GM18907 (cell line): ENCODE data around the gene PLPP4.

Experiments
- ATAC-seq: cut with Tn5 transposase; IDR thresholded peaks from one replicate; pipeline ENCODE4 v1.9.1; 2021; ENCODE audit warnings: mild to moderate bottlenecking, moderate library complexity; ENCODE audit not compliant: unreplicated experiment

PLPP4 gene

GRCh38 chr10:120572307-120572706, 115.3 kb downstream of the PLPP4 start:
- ATAC-seq = no peak

GRCh38 chr10:120573355-120573754, 116.3 kb downstream of the PLPP4 start:
- ATAC-seq = no peak

GRCh38 chr10:120574981-120575380, 118.0 kb downstream of the PLPP4 start:
- ATAC-seq = no peak

- no peak for ATAC-seq
These were observed 118.4 kb downstream of the PLPP4 start for GRCh38 chr10:120575411-120575810.

GRCh38 chr10:120578134-120578533, 121.1 kb downstream of the PLPP4 start:
- ATAC-seq = no peak

GRCh38 chr10:120578890-120579289, 121.9 kb downstream of the PLPP4 start:
- ATAC-seq = no peak

- no peak for ATAC-seq
These were observed 124.2 kb downstream of the PLPP4 start for GRCh38 chr10:120580918-120581895.

- no peak for ATAC-seq
These were observed 125.7 kb downstream of the PLPP4 start for GRCh38 chr10:120582753-120583152.

GRCh38 chr10:120583424-120584108, 126.5 kb downstream of the PLPP4 start:
- ATAC-seq = no peak

GRCh38 chr10:120584786-120585185, 127.8 kb downstream of the PLPP4 start:
- ATAC-seq = no peak

- ATAC-seq = no peak
These were observed 129.4 kb downstream of the PLPP4 start for GRCh38 chr10:120586471-120586872.

- ATAC-seq = no peak
These were observed 130.0 kb downstream of the PLPP4 start for GRCh38 chr10:120587061-120587460.

GRCh38 chr10:120588311-120588710, 131.3 kb downstream of the PLPP4 start:
- no peak for ATAC-seq

- ATAC-seq = no peak
These were observed 136.7 kb downstream of the PLPP4 start for GRCh38 chr10:120593693-120594092.

GRCh38 chr10:120597902-120598301, 140.9 kb downstream of the PLPP4 start:
- ATAC-seq = no peak

- no peak for ATAC-seq
These were observed 141.4 kb downstream of the PLPP4 start for GRCh38 chr10:120598386-120598785.

GRCh38 chr10:120599200-120599724, 142.2 kb downstream of the PLPP4 start:
- ATAC-seq = no peak

- no peak for ATAC-seq
These were observed 144.0 kb downstream of the PLPP4 start for GRCh38 chr10:120600871-120601649.

- no peak for ATAC-seq
These were observed 145.0 kb downstream of the PLPP4 start for GRCh38 chr10:120601999-120602398.

GRCh38 chr10:120605410-120605809, 148.4 kb downstream of the PLPP4 start:
- no peak for ATAC-seq
